ENCODE results near the gene DDIT4L.

- TF ChIP-seq CTCF (IDR thresholded peaks at IDR 0.05; ENCODE audit: poor library complexity, severe bottlenecking) (no peak), EZH2 (IDR thresholded peaks at IDR 0.05; ENCODE audit: borderline replicate concordance, insufficient read depth, low read length, poor library complexity, severe bottlenecking) (no peak), TAF1 (IDR thresholded peaks at IDR 0.05; ENCODE audit: low read depth) (no peak), POLR2AphosphoS5 (IDR thresholded peaks at IDR 0.05) (no peak), MXI1 (conservative IDR thresholded peaks at IDR 0.05; ENCODE audit: poor library complexity, severe bottlenecking) (no peak), SMC3 (conservative IDR thresholded peaks at IDR 0.05; ENCODE audit: poor library complexity) (no peak), RAD21 (conservative IDR thresholded peaks at IDR 0.05) (no peak), REST (IDR thresholded peaks at IDR 0.05; ENCODE audit: borderline replicate concordance) (no peak), EP300 (conservative IDR thresholded peaks at IDR 0.05; ENCODE audit: poor library complexity, severe bottlenecking) (no peak)
Measured at GRCh38 chr4:100174985-100175383, 15.3 kb downstream of the DDIT4L start.

Data from neural cell (in vitro differentiated cells).